Mesenchymal stem cell (in vitro differentiated cells and primary cell): ENCODE results near the gene DUSP5.
"Not testable (repeated sequence)": the region's sequence is repeated elsewhere in the genome, so short reads cannot be mapped to it uniquely, and the experiment has no call there.

Source experiments
- DNase-seq: peaks from one replicate; pipeline ENCODE4 v3.0.0-alpha.2; 2013
- H2AFZ ChIP-seq: one replicate; pipeline ENCODE4 v1.6.1; 2013; ENCODE audit warnings: low read depth, mild to moderate bottlenecking, control low read depth, inconsistent platforms, low read length, moderate library complexity
- H2AK5ac ChIP-seq: 2 replicates; pipeline ENCODE4 v1.6.1; 2013; ENCODE audit warnings: low read length, moderate library complexity, mild to moderate bottlenecking, inconsistent platforms; ENCODE audit not compliant: severe bottlenecking
- H2BK120ac ChIP-seq: one replicate; pipeline ENCODE4 v1.6.1; 2013; ENCODE audit warnings: low read depth, mild to moderate bottlenecking, inconsistent platforms, low read length, moderate library complexity
- H2BK12ac ChIP-seq, 2 experiments: one replicate each; pipeline ENCODE4 v1.6.1; 2013; ENCODE audit warnings: inconsistent platforms in 2 of 2, low read length in 2 of 2, mild to moderate bottlenecking in 2 of 2, moderate library complexity in 2 of 2, control low read depth in 1 of 2
- H2BK15ac ChIP-seq: one replicate; pipeline ENCODE4 v1.6.1; 2013; ENCODE audit warnings: mild to moderate bottlenecking, low read depth, inconsistent platforms; ENCODE audit not compliant: poor library complexity, severe bottlenecking
- H2BK5ac ChIP-seq: 2 replicates; pipeline ENCODE4 v1.6.1; 2013; ENCODE audit warnings: low read depth, mild to moderate bottlenecking, low read length, control low read depth, inconsistent platforms; ENCODE audit not compliant: poor library complexity, severe bottlenecking
- H3K14ac ChIP-seq, 2 experiments: one replicate each; pipeline ENCODE4 v1.6.1; 2013; ENCODE audit warnings: inconsistent platforms in 2 of 2, low read length in 2 of 2, control low read depth in 1 of 2, mild to moderate bottlenecking in 1 of 2, moderate library complexity in 1 of 2
- H3K18ac ChIP-seq, 2 experiments: one replicate each; pipeline ENCODE4 v1.6.1; 2013; ENCODE audit warnings: inconsistent platforms in 2 of 2, low read length in 2 of 2, control low read depth in 1 of 2, low read depth in 1 of 2, mild to moderate bottlenecking in 1 of 2
- H3K23ac ChIP-seq, 2 experiments: one replicate each; pipeline ENCODE4 v1.6.1; 2013; ENCODE audit warnings: inconsistent platforms in 2 of 2, low read length in 2 of 2, mild to moderate bottlenecking in 2 of 2, moderate library complexity in 2 of 2, control low read depth in 1 of 2
- H3K27ac ChIP-seq: 2 replicates; pipeline ENCODE4 v1.5.1; 2013; ENCODE audit warnings: mild to moderate bottlenecking, moderate library complexity, low read length, control low read depth, inconsistent platforms; ENCODE audit not compliant: poor library complexity, severe bottlenecking
- H3K27me3 ChIP-seq, 2 experiments: 2 replicates each; pipeline versions ENCODE4 v1.6.1 to v1.7.0; 2013; ENCODE audit warnings: low read length in 2 of 2, mild to moderate bottlenecking in 2 of 2, moderate library complexity in 2 of 2, control low read depth in 1 of 2, inconsistent platforms in 1 of 2; ENCODE audit not compliant: control insufficient read depth in 1 of 2, insufficient read depth in 1 of 2
- H3K36me3 ChIP-seq, 2 experiments: 2 replicates each; pipeline versions ENCODE4 v1.6.1 to v1.7.0; 2013; ENCODE audit warnings: low read length in 2 of 2, control low read depth in 1 of 2, inconsistent platforms in 1 of 2, low read depth in 1 of 2, mild to moderate bottlenecking in 1 of 2; ENCODE audit not compliant: insufficient read depth in 2 of 2, control insufficient read depth in 1 of 2
- H3K4ac ChIP-seq, 2 experiments: one replicate each; pipeline ENCODE4 v1.6.1; 2013; ENCODE audit warnings: inconsistent platforms in 2 of 2, low read length in 2 of 2, mild to moderate bottlenecking in 2 of 2, moderate library complexity in 2 of 2, control low read depth in 1 of 2, low read depth in 1 of 2
- H3K4me1 ChIP-seq: 2 replicates; pipeline ENCODE4 v1.6.1; 2013; ENCODE audit warnings: low read depth, low read length, control low read depth; ENCODE audit not compliant: control insufficient read depth, insufficient read depth
- H3K4me2 ChIP-seq: 2 replicates; pipeline ENCODE4 v1.6.1; 2013; ENCODE audit warnings: low read length, mild to moderate bottlenecking, inconsistent platforms; ENCODE audit not compliant: poor library complexity, severe bottlenecking
- H3K4me3 ChIP-seq, 2 experiments: 2 replicates each; pipeline versions ENCODE4 v1.5.1 to v1.7.0; 2013; ENCODE audit warnings: low read length in 2 of 2, mild to moderate bottlenecking in 2 of 2, control low read depth in 1 of 2, low read depth in 1 of 2; ENCODE audit not compliant: insufficient read depth in 1 of 2
- H3K79me1 ChIP-seq: replicated peaks from 2 replicates; pipeline ENCODE4 v1.6.1; 2013; ENCODE audit warnings: mild to moderate bottlenecking, control low read depth, low read length, inconsistent platforms; ENCODE audit not compliant: poor library complexity, severe bottlenecking
- H3K9ac ChIP-seq: 2 replicates; pipeline ENCODE4 v1.7.0; 2013; ENCODE audit warnings: mild to moderate bottlenecking, low read length, moderate library complexity
- H3K9me3 ChIP-seq: 2 replicates; pipeline ENCODE4 v1.7.0; 2013; ENCODE audit warnings: mild to moderate bottlenecking, low read length; ENCODE audit not compliant: control insufficient read depth
- H4K8ac ChIP-seq: one replicate; pipeline ENCODE4 v1.6.1; 2013; ENCODE audit warnings: inconsistent platforms, mild to moderate bottlenecking, low read length, moderate library complexity
- H4K91ac ChIP-seq: one replicate; pipeline ENCODE4 v1.6.1; 2013; ENCODE audit warnings: mild to moderate bottlenecking, low read length, inconsistent platforms
- WGBS: methylation state at CpG from one replicate; pipeline ENCODE4 v1.1.7; 2013; ENCODE audit warnings: mixed read lengths; 5-methylcytosine and 5-hydroxymethylcytosine counted together

The DUSP5 gene

GRCh38 chr10:110529596-110530011 lies 31.9 kb downstream of the DUSP5 start:
- H2AFZ ChIP-seq: no peak overlapping the region

GRCh38 chr10:110530131-110530831 lies 32.6 kb downstream of the DUSP5 start:
- Histone ChIP-seq H3K9me3 (no peaks in the 10 kb centered on the region), H2BK5ac (no peak overlapping the region), H3K4ac (no peak overlapping the region), H3K79me1 (peaks cover 1% of the 10 kb centered on the region), H4K91ac (no peak overlapping the region), H3K18ac (no peak overlapping the region), H2BK12ac (peak overlapping the region in 1 of 2 experiments; percentile 47), H4K8ac (no peak overlapping the region), H3K4me2 (peak overlapping the region; percentile 65), H2AK5ac (no peak overlapping the region), H3K23ac (peak overlapping the region in 1 of 2 experiments; percentile 85), H3K9ac (peak overlapping the region; percentile 56), H2AFZ (no peak overlapping the region), H2BK15ac (no peak overlapping the region), H3K4me3 (peak overlapping the region; percentile 30 to 64), H3K27me3 (no peaks in the 10 kb centered on the region), H2BK120ac (no peak overlapping the region), H3K36me3 (peaks cover 0 to 3% of the 10 kb centered on the region in 2 experiments), H3K14ac (no peak overlapping the region), H3K4me1 (peaks cover 18% of the 10 kb centered on the region), H3K27ac (peak overlapping the region; percentile 30)
- whole genome bisulfite sequencing: 6% methylated on average over 32 of the region's 35 CpGs
- DNase-seq: peak; percentile 60

More at GRCh38 chr10:110529596-110530011, 31.9 kb downstream of the DUSP5 start:
- H2BK120ac ChIP-seq: no peak overlapping the region
- H3K4me3 ChIP-seq: no peak overlapping the region
- H2BK12ac ChIP-seq: no peak overlapping the region
- H3K4me2 ChIP-seq: no peak overlapping the region
- H3K9ac ChIP-seq: peak overlapping the region; percentile 61
- peak overlapping the region; percentile 12 for H4K8ac ChIP-seq
- no peak overlapping the region for H4K91ac ChIP-seq
- H3K79me1 ChIP-seq: peaks cover 1% of the 10 kb centered on the region
- no peak overlapping the region for H3K4ac ChIP-seq
- no peaks in the 10 kb centered on the region for H3K27me3 ChIP-seq
- H3K27ac ChIP-seq: peak overlapping the region; percentile 63
- peak overlapping the region; percentile 88 for H2AK5ac ChIP-seq
- H2BK5ac ChIP-seq: no peak overlapping the region
- H3K18ac ChIP-seq: no peak overlapping the region
- H3K14ac ChIP-seq: no peak overlapping the region
- no peak for DNase-seq
- H3K23ac ChIP-seq: no peak overlapping the region
- WGBS: 14% methylated on average over 6 of the region's 6 CpGs
- H3K4me1 ChIP-seq: peaks cover 18% of the 10 kb centered on the region
- H3K9me3 ChIP-seq: no peaks in the 10 kb centered on the region
- peaks cover 0 to 3% of the 10 kb centered on the region in 2 experiments for H3K36me3 ChIP-seq
- no peak overlapping the region for H2BK15ac ChIP-seq

- Histone ChIP-seq H2AFZ (no peak overlapping the region), H2BK5ac (no peak overlapping the region), H3K4ac (no peak overlapping the region), H2BK120ac (no peak overlapping the region), H3K23ac (no peak overlapping the region), H4K91ac (no peak overlapping the region), H3K79me1 (peaks cover 1% of the 10 kb centered on the region), H3K9ac (no peak overlapping the region), H3K27me3 (no peaks in the 10 kb centered on the region), H3K9me3 (no peaks in the 10 kb centered on the region), H2AK5ac (peak overlapping the region; percentile 49), H3K4me3 (no peak overlapping the region), H4K8ac (no peak overlapping the region), H3K18ac (no peak overlapping the region), H3K4me1 (peaks cover 23% of the 10 kb centered on the region), H3K36me3 (peaks cover 0 to 3% of the 10 kb centered on the region in 2 experiments), H3K27ac (no peak overlapping the region), H3K4me2 (no peak overlapping the region), H2BK15ac (no peak overlapping the region), H3K14ac (no peak overlapping the region), H2BK12ac (no peak overlapping the region)
- WGBS: 92% methylated on average over 1 of the region's 2 CpGs
- no peak for DNase-seq
Measured at GRCh38 chr10:110531687-110532086, 34.0 kb downstream of the DUSP5 start.

GRCh38 chr10:110532628-110533027 lies 34.9 kb downstream of the DUSP5 start:
- H3K79me1 ChIP-seq, H2BK12ac ChIP-seq, H3K36me3 ChIP-seq, H3K4me3 ChIP-seq, H3K4me2 ChIP-seq, H2AFZ ChIP-seq, H3K9ac ChIP-seq, H4K91ac ChIP-seq, H3K14ac ChIP-seq, H2BK5ac ChIP-seq, H3K9me3 ChIP-seq, H2BK15ac ChIP-seq, H2AK5ac ChIP-seq, H3K27ac ChIP-seq, DNase-seq, H3K23ac ChIP-seq, H3K4ac ChIP-seq, H4K8ac ChIP-seq, H2BK120ac ChIP-seq, H3K27me3 ChIP-seq, H3K18ac ChIP-seq: not testable (repeated sequence)
- 63% methylated on average over 3 of the region's 4 CpGs for WGBS
- H3K4me1 ChIP-seq: peaks cover 22% of the 10 kb centered on the region
